WERI-Rb-1 (cell line): ENCODE results near the gene MAPK12.
A peak's percentile ranks its signal among the peaks of the same experiment; 100 is the strongest.

Experiments
- DNase-seq: peaks from one replicate; pipeline ENCODE4 v3.0.0-alpha.2; 2020
- H3K27ac ChIP-seq: fragments of 250-450 bp; sonication (Bioruptor Pico); 2 replicates; pipeline ENCODE4 v1.5.1; 2020; ENCODE audit warnings: mild to moderate bottlenecking, moderate library complexity
- H3K27me3 ChIP-seq: fragments of 250-450 bp; sonication (Bioruptor Pico); 2 replicates; pipeline ENCODE4 v1.5.1; 2021; ENCODE audit warnings: mild to moderate bottlenecking, low read depth, moderate library complexity; ENCODE audit not compliant: insufficient read depth, severe bottlenecking
- H3K36me3 ChIP-seq: fragments of 250-450 bp; sonication (Bioruptor Pico); 2 replicates; pipeline ENCODE4 v1.5.1; 2020; ENCODE audit warnings: mild to moderate bottlenecking, moderate library complexity
- H3K4me3 ChIP-seq: 2 replicates; pipeline ENCODE4 v1.5.1; 2011; ENCODE audit warnings: low read depth, mild to moderate bottlenecking, control low read depth, low read length
- H3K9me3 ChIP-seq: fragments of 250-450 bp; sonication (Bioruptor Pico); 2 replicates; pipeline ENCODE4 v1.5.1; 2021; ENCODE audit warnings: mild to moderate bottlenecking, moderate library complexity; ENCODE audit not compliant: severe bottlenecking
- TF ChIP-seq, protein P1 (sequence below): IDR thresholded peaks from 2 replicates; pipeline ENCODE4 v1.5.1; 2011; ENCODE audit warnings: low read depth, mild to moderate bottlenecking, control low read depth, inconsistent platforms, low read length

The MAPK12 gene

GRCh38 chr22:50242406-50242949 lies 19.0 kb downstream of the MAPK12 start:
- DNase-seq = no peak
- TF ChIP-seq, protein P1, sequence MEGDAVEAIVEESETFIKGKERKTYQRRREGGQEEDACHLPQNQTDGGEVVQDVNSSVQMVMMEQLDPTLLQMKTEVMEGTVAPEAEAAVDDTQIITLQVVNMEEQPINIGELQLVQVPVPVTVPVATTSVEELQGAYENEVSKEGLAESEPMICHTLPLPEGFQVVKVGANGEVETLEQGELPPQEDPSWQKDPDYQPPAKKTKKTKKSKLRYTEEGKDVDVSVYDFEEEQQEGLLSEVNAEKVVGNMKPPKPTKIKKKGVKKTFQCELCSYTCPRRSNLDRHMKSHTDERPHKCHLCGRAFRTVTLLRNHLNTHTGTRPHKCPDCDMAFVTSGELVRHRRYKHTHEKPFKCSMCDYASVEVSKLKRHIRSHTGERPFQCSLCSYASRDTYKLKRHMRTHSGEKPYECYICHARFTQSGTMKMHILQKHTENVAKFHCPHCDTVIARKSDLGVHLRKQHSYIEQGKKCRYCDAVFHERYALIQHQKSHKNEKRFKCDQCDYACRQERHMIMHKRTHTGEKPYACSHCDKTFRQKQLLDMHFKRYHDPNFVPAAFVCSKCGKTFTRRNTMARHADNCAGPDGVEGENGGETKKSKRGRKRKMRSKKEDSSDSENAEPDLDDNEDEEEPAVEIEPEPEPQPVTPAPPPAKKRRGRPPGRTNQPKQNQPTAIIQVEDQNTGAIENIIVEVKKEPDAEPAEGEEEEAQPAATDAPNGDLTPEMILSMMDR = no peak

DNA sequence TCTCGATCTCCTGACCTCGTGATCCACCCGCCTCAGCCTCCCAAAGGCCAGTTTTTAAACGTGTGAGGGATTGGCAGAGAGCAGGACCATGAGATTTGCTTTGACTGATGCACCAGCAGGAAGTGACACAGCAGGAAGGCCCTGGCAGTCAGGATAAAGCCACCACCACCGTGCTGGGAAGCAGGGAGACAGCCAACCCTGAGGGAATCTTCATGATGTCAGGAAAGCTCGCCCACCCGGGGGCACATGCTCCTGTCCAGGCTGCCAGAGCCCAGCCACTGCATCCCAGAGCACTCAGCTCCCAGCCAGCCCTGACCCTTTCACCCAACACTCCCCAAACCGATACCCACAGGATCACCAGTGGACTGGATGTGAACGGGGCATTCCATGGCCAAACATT lies 22.7 kb downstream of the MAPK12 start:
- Histone ChIP-seq H3K27ac (no peak overlapping the region), H3K9me3 (no peaks in the 10 kb centered on the region), H3K4me3 (no peak overlapping the region), H3K27me3 (no peaks in the 10 kb centered on the region), H3K36me3 (peaks cover 30% of the 10 kb centered on the region)
- no peak for DNase-seq
- TF ChIP-seq, protein P1 = no peak

More at GRCh38 chr22:50242406-50242949, 19.0 kb downstream of the MAPK12 start:
- H3K27ac ChIP-seq = no peak overlapping the region
- H3K27me3 ChIP-seq = no peaks in the 10 kb centered on the region
- no peaks in the 10 kb centered on the region for H3K9me3 ChIP-seq
- H3K36me3 ChIP-seq = peaks cover 45% of the 10 kb centered on the region
- H3K4me3 ChIP-seq = no peak overlapping the region

GRCh38 chr22:50236731-50237409 lies 24.6 kb downstream of the MAPK12 start:
- Histone ChIP-seq H3K9me3 (no peaks in the 10 kb centered on the region), H3K36me3 (peaks cover 24% of the 10 kb centered on the region), H3K27ac (no peak overlapping the region), H3K4me3 (no peak overlapping the region), H3K27me3 (no peaks in the 10 kb centered on the region)
- DNase-seq = peak; percentile 47
- TF ChIP-seq, protein P1 = peak; percentile 72

DNA sequence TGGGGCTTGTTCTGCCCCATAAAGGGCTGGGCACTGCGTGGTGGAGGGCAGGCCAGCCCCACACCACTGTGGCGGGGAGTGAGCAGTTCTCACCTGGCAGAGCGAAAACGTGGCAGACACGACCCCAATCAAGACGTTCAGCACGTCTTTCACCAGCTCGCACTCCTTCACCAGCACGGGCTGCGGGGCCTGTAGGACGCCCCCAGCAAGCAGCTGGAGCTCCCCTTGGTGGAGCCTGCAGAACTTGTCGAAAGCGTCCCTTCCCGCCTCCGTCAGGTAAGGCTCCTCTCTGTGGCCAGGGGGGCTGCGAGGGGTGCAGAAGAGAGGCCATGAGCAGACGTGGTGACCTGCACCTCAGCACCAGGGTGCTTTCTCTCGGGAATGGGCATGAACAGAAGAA lies 28.3 kb downstream of the MAPK12 start:
- Histone ChIP-seq H3K27me3 (no peaks in the 10 kb centered on the region), H3K9me3 (no peaks in the 10 kb centered on the region), H3K27ac (no peak overlapping the region), H3K4me3 (no peak overlapping the region), H3K36me3 (peaks cover 5% of the 10 kb centered on the region)
- no peak for DNase-seq
- TF ChIP-seq, protein P1 = no peak

GRCh38 chr22:50232481-50233151 lies 28.9 kb downstream of the MAPK12 start:
- Histone ChIP-seq H3K27me3 (no peaks in the 10 kb centered on the region), H3K36me3 (peaks cover 5% of the 10 kb centered on the region), H3K9me3 (no peaks in the 10 kb centered on the region), H3K4me3 (no peak overlapping the region), H3K27ac (no peak overlapping the region)
- no peak for DNase-seq
- TF ChIP-seq, protein P1 = no peak
